B cell (primary cell): ENCODE measurements around the gene PTPRQ.

Source experiments
- EZH2 ChIP-seq: IDR thresholded peaks from 2 replicates; pipeline ENCODE4 v1.6.1; 2012; ENCODE audit warnings: borderline replicate concordance, low read depth, mild to moderate bottlenecking, moderate library complexity, low read length; ENCODE audit not compliant: insufficient read depth, poor library complexity, severe bottlenecking
- TF ChIP-seq, protein P1 (sequence below): fragments of 200-600 bp; IDR thresholded peaks from one replicate; pipeline ENCODE4 v1.8.0; 2022; ENCODE audit warnings: antibody characterized with exemption, mild to moderate bottlenecking

DNA sequence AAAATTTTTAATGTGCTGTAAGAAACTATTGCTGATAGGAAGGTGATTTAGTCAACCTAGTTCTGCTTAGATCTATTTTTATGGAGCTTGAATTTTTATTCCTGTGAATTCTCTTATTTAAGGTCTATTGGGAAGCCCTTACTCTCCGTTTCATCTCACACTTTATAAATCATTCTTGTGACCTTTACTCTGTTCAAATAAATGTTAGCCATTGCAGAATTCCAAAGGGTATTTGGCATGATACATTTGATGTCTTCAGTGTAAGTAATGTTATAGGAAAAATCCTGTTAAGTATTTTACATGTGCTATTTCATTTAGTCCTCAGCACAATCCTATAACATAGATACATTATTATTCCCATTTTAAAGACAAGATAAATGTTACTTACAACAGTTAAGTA is 12.5 kb downstream of the PTPRQ start:
- TF ChIP-seq, protein P1, sequence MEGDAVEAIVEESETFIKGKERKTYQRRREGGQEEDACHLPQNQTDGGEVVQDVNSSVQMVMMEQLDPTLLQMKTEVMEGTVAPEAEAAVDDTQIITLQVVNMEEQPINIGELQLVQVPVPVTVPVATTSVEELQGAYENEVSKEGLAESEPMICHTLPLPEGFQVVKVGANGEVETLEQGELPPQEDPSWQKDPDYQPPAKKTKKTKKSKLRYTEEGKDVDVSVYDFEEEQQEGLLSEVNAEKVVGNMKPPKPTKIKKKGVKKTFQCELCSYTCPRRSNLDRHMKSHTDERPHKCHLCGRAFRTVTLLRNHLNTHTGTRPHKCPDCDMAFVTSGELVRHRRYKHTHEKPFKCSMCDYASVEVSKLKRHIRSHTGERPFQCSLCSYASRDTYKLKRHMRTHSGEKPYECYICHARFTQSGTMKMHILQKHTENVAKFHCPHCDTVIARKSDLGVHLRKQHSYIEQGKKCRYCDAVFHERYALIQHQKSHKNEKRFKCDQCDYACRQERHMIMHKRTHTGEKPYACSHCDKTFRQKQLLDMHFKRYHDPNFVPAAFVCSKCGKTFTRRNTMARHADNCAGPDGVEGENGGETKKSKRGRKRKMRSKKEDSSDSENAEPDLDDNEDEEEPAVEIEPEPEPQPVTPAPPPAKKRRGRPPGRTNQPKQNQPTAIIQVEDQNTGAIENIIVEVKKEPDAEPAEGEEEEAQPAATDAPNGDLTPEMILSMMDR, result no peak
- TF ChIP-seq EZH2, result no peak
